ENCODE measurements around the gene DRC7.

The DRC7 gene

GRCh38 chr16:57781349-57781740 is 86.7 kb downstream of the DRC7 start:
- in situ Hi-C loops (cut with HindIII; ENCODE audit: low sequenced_read_pairs): no loop called here
